Parathyroid adenoma (tissue), 2 donors: ENCODE results near the gene PAGR1.

Experiments used
- H2AFZ ChIP-seq: fragments of 300-600 bp; sonication (generic); one replicate; pipeline ENCODE4 v1.7.0; 2017; ENCODE audit warnings: antibody characterized with exemption, mild to moderate bottlenecking
- H3K27ac ChIP-seq: fragments of 300-600 bp; sonication (generic); one replicate; pipeline ENCODE4 v1.7.0; 2017
- H3K27me3 ChIP-seq: fragments of 300-600 bp; sonication (generic); one replicate; pipeline ENCODE4 v1.7.0; 2017; ENCODE audit warnings: low read length; ENCODE audit not compliant: control insufficient read depth, insufficient read depth
- H3K36me3 ChIP-seq: fragments of 300-600 bp; sonication (generic); one replicate; pipeline ENCODE4 v1.7.0; 2017; ENCODE audit warnings: low read length; ENCODE audit not compliant: control insufficient read depth, insufficient read depth
- H3K4me1 ChIP-seq: fragments of 300-600 bp; sonication (generic); one replicate; pipeline ENCODE4 v1.7.0; 2017; ENCODE audit warnings: control low read depth
- H3K4me2 ChIP-seq: fragments of 300-600 bp; sonication (generic); one replicate; pipeline ENCODE4 v1.7.0; 2017; ENCODE audit warnings: low read length
- H3K4me3 ChIP-seq: fragments of 300-600 bp; sonication (generic); one replicate; pipeline ENCODE4 v1.7.0; 2017; ENCODE audit warnings: low read depth, low read length
- H3K79me2 ChIP-seq: fragments of 300-600 bp; sonication (generic); one replicate; pipeline ENCODE4 v1.7.0; 2017; ENCODE audit warnings: control low read depth
- H3K9ac ChIP-seq: fragments of 300-600 bp; sonication (generic); one replicate; pipeline ENCODE4 v1.7.0; 2017; ENCODE audit warnings: mild to moderate bottlenecking
- H3K9me3 ChIP-seq: fragments of 300-600 bp; sonication (generic); one replicate; pipeline ENCODE4 v1.7.0; 2017; ENCODE audit warnings: low read length; ENCODE audit not compliant: control insufficient read depth
- CTCF ChIP-seq: fragments of 300-600 bp; sonication (generic); IDR thresholded peaks from one replicate; pipeline ENCODE4 v1.7.0; 2017; ENCODE audit warnings: antibody characterized with exemption, mild to moderate bottlenecking
- donor health status: primary hyperparathyroidism.

The PAGR1 gene

GRCh38 chr16:29858149-29858849 is 42.3 kb downstream of the PAGR1 start:
- H3K4me3 ChIP-seq: no peak overlapping the region
- no peak for TF ChIP-seq CTCF
- no peak overlapping the region for H3K27ac ChIP-seq
- no peak overlapping the region for H3K9ac ChIP-seq
- no peaks in the 10 kb centered on the region for H3K27me3 ChIP-seq
- H3K4me2 ChIP-seq: no peak overlapping the region
- H3K79me2 ChIP-seq: peaks cover 12% of the 10 kb centered on the region
- H3K36me3 ChIP-seq: no peaks in the 10 kb centered on the region
- no peaks in the 10 kb centered on the region for H3K9me3 ChIP-seq
- no peak overlapping the region for H2AFZ ChIP-seq
- peaks cover 4% of the 10 kb centered on the region for H3K4me1 ChIP-seq

GRCh38 chr16:29858974-29859373 is 43.0 kb downstream of the PAGR1 start:
- Histone ChIP-seq H3K27ac (no peak overlapping the region), H3K79me2 (peaks cover 12% of the 10 kb centered on the region)
- no peak for TF ChIP-seq CTCF

GRCh38 chr16:29860218-29860617 is 44.3 kb downstream of the PAGR1 start:
- H3K4me2 ChIP-seq: no peak overlapping the region
- H3K79me2 ChIP-seq: peaks cover 12% of the 10 kb centered on the region
- peaks cover 4% of the 10 kb centered on the region for H3K4me1 ChIP-seq
- no peak overlapping the region for H3K9ac ChIP-seq
- H3K27ac ChIP-seq: no peak overlapping the region
- H3K36me3 ChIP-seq: no peaks in the 10 kb centered on the region
- H3K27me3 ChIP-seq: no peaks in the 10 kb centered on the region
- H2AFZ ChIP-seq: no peak overlapping the region
- no peaks in the 10 kb centered on the region for H3K9me3 ChIP-seq
- no peak overlapping the region for H3K4me3 ChIP-seq
- no peak for TF ChIP-seq CTCF

More at GRCh38 chr16:29858974-29859373, 43.0 kb downstream of the PAGR1 start:
- no peak overlapping the region for H3K9ac ChIP-seq
- H2AFZ ChIP-seq: no peak overlapping the region
- no peak overlapping the region for H3K4me2 ChIP-seq
- H3K9me3 ChIP-seq: no peaks in the 10 kb centered on the region
- no peaks in the 10 kb centered on the region for H3K27me3 ChIP-seq
- H3K4me1 ChIP-seq: peaks cover 4% of the 10 kb centered on the region
- H3K36me3 ChIP-seq: no peaks in the 10 kb centered on the region
- no peak overlapping the region for H3K4me3 ChIP-seq

GRCh38 chr16:29862383-29862883 is 46.5 kb downstream of the PAGR1 start:
- Histone ChIP-seq H3K4me3 (peak overlapping the region; percentile 99), H3K36me3 (no peaks in the 10 kb centered on the region), H2AFZ (peak overlapping the region; percentile 86), H3K9ac (peak overlapping the region; percentile 40), H3K9me3 (no peaks in the 10 kb centered on the region), H3K4me2 (peak overlapping the region; percentile 99), H3K27ac (peak overlapping the region; percentile 91), H3K79me2 (peaks cover 12% of the 10 kb centered on the region), H3K27me3 (no peaks in the 10 kb centered on the region), H3K4me1 (peaks cover 4% of the 10 kb centered on the region)
- no peak for TF ChIP-seq CTCF
